Fibroblast of lung (primary cell): ENCODE data around the gene POU3F1.

Source experiments
- CTCF ChIP-seq, 2 donors: IDR thresholded peaks in 1 of 2; conservative IDR thresholded peaks in 1 of 2; 1 replicate in 1 of 2; 2 replicates in 1 of 2; pipeline ENCODE4 v1.5.1; 2011 to 2012; ENCODE audit warnings: low read length in 2 of 2, control low read depth in 1 of 2, inconsistent platforms in 1 of 2, low read depth in 1 of 2, mild to moderate bottlenecking in 1 of 2
- EZH2 ChIP-seq: IDR thresholded peaks from 2 replicates; pipeline ENCODE4 v1.5.1; 2012; ENCODE audit warnings: low read length, control low read depth, mild to moderate bottlenecking; ENCODE audit errors: missing control alignments

GRCh38 chr1:38092256-38092655 lies 45.7 kb upstream of the POU3F1 start:
- TF ChIP-seq CTCF (conservative IDR thresholded peaks at IDR 0.05 in 1 of 2, IDR thresholded peaks at IDR 0.05 in 1 of 2; ENCODE audit: low read depth in 1 of 2, low read length in 2 of 2) (no peak), EZH2 (no peak)
